Lung (tissue), 12 donors: Measurements from ENCODE around the gene LMAN2. TPM values are rescaled to one million over a fixed set of nuclear protein-coding genes. Genes with fewer than 3 reads are reported as not detected.

Experiments
- ATAC-seq: fragments of 200-7000 bp; cut with Tn5 transposase; one replicate; pipeline ENCODE4 v1.9.1; 2020; ENCODE audit warnings: moderate number of reproducible peaks; ENCODE audit not compliant: insufficient read depth, low FRiP score
- DNase-seq, 3 donors: peaks; one replicate each; pipeline ENCODE4 v3.0.0-alpha.2; 2013 to 2017
- H3K27ac ChIP-seq, 2 donors: one replicate each; pipeline ENCODE4 v1.5.1; 2013; ENCODE audit warnings: mild to moderate bottlenecking in 2 of 2, moderate library complexity in 2 of 2, control low read depth in 1 of 2, inconsistent platforms in 1 of 2, low read depth in 1 of 2, low read length in 1 of 2
- H3K27me3 ChIP-seq, 3 donors: one replicate each; pipeline ENCODE4 v1.5.1; 2013; ENCODE audit warnings: low read length in 2 of 3; ENCODE audit not compliant: control insufficient read depth in 3 of 3, insufficient read depth in 3 of 3
- H3K36me3 ChIP-seq, 4 donors: one replicate each; pipeline ENCODE4 v1.5.1; 2013; ENCODE audit warnings: low read length in 4 of 4, mild to moderate bottlenecking in 1 of 4, moderate library complexity in 1 of 4; ENCODE audit not compliant: control insufficient read depth in 4 of 4, insufficient read depth in 4 of 4
- H3K4me1 ChIP-seq, 5 donors: one replicate each; pipeline ENCODE4 v1.5.1; 2013; ENCODE audit warnings: low read length in 5 of 5, mild to moderate bottlenecking in 2 of 5, moderate library complexity in 1 of 5; ENCODE audit not compliant: control insufficient read depth in 5 of 5, insufficient read depth in 5 of 5
- H3K4me3 ChIP-seq: one replicate; pipeline ENCODE4 v1.5.1; 2013; ENCODE audit warnings: mild to moderate bottlenecking, control low read depth, moderate library complexity
- H3K9ac ChIP-seq, 2 donors: one replicate each; pipeline ENCODE4 v1.5.1; 2013; ENCODE audit warnings: low read length in 2 of 2, control low read depth in 1 of 2; ENCODE audit not compliant: insufficient read depth in 1 of 2
- H3K9me3 ChIP-seq, 4 donors: one replicate each; pipeline ENCODE4 v1.5.1; 2013; ENCODE audit warnings: low read length in 3 of 4, mild to moderate bottlenecking in 1 of 4, moderate library complexity in 1 of 4; ENCODE audit not compliant: control insufficient read depth in 4 of 4, insufficient read depth in 3 of 4
- WGBS, 2 donors: extraction: QIAGEN DNeasy Blood & Tissue Kit; methylation state at CpG; one replicate each; pipeline ENCODE4 v1.1.7; 2013; 5-methylcytosine and 5-hydroxymethylcytosine counted together
- polyA plus RNA-seq, 2 donors: library from polyadenylated mRNA; stranded (reverse); fragments of 200-250 nt; gene quantifications; one replicate each; pipeline ENCODE4 v1.2.1, GENCODE V29; 2013
- total RNA-seq, 2 donors: library from RNA; depleted of rRNA in 1 of 2; stranded (reverse); fragments of >200 nt in 1 of 2; gene quantifications; one replicate each; pipeline ENCODE4 v1.2.1, GENCODE V29; 2014 to 2021
- TF ChIP-seq, protein P1 (sequence below): IDR thresholded peaks from 2 replicates; pipeline ENCODE4 v1.5.1; 2012; ENCODE audit warnings: mild to moderate bottlenecking; ENCODE audit errors: control extremely low read depth, extremely low read depth
- donor health status: control.
- donor health status: control.
- donor health status: Bipolar disorder and iron deficiency.
- donor health status: healthy.
- donor health status: DM: yes; HTN: yes; CAD: no.

LMAN2 gene
- total and polyA plus RNA-seq, 4 donors = 101 to 316 (median 181) TPM

DNA sequence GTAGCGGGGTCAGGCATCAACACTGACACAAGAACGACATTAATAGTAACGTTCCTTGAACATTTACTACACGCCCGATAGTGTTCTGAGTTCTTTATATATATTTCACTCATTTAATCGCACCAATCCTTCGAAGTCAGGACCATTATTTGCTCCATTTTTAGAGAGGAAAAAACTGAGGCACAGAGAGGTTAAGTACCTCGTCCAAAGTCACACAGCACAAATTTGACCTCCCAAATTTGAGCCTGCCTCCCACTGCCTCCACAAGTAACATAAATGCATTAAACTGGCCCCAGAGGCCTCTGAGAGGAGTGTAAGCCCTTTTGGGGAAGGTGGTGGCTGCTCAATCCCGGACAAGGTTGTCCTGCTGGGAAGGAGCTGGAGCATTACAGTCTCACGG lies 12.1 kb upstream of the LMAN2 start:
- Histone ChIP-seq H3K4me1 (peaks cover 0 to 26% (median 6%) of the 10 kb centered on the region in 5 donors), H3K9me3 (no peaks in the 10 kb centered on the region), H3K27ac (no peak overlapping the region), H3K9ac (no peak overlapping the region), H3K36me3 (no peaks in the 10 kb centered on the region), H3K27me3 (peaks cover 0 to 3% (median 2%) of the 10 kb centered on the region in 3 donors), H3K4me3 (no peak overlapping the region)
- TF ChIP-seq, protein P1, sequence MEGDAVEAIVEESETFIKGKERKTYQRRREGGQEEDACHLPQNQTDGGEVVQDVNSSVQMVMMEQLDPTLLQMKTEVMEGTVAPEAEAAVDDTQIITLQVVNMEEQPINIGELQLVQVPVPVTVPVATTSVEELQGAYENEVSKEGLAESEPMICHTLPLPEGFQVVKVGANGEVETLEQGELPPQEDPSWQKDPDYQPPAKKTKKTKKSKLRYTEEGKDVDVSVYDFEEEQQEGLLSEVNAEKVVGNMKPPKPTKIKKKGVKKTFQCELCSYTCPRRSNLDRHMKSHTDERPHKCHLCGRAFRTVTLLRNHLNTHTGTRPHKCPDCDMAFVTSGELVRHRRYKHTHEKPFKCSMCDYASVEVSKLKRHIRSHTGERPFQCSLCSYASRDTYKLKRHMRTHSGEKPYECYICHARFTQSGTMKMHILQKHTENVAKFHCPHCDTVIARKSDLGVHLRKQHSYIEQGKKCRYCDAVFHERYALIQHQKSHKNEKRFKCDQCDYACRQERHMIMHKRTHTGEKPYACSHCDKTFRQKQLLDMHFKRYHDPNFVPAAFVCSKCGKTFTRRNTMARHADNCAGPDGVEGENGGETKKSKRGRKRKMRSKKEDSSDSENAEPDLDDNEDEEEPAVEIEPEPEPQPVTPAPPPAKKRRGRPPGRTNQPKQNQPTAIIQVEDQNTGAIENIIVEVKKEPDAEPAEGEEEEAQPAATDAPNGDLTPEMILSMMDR = no peak
- WGBS, 2 donors = 50 to 67% methylated on average over 10 of the region's 10 CpGs
- ATAC-seq (no peak), DNase-seq (no peak)

DNA sequence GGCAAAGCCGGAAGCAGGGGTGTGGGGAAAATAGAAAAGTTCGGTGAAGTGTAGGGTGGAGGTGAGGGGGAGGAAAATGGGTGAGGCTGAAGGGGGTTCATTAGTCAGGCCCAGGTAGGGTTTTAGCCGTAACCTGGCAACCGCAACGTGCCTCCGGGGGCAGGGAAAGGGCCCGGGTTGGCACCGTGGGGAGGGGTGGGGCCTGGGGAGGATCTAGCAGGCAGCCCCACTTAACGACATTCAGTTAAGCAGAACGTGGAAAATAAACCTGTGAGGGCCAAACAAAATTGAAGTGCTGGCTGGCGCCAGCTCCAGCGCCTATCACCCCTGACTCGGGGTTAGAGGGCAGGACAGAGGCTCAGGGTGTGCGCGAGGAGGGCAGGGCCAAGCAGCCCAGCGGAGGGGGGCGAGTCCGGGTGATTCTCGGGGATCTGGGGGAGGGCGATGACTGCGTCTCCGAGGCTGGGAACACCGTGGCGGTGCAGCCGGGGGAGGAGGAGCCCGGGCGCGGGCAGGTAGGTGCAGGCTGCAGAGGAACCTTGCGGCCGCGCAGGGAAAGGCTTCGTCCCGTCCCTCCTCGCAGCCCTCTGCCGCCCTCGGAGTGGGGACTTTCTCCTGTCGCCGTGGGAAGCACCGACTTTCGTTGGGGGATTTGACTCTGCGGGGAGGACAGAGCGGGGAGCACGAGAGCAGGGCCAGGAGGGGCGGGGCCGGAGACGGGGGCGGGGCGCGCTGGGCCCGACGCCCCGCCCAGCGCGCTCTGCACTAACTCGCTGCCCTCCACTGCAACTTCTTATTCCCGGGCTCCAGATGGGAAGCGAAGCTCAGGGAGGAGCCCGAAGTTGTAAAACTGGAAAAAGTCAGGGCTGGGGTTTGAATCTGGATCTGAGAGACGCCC lies 11.4 kb upstream of the LMAN2 start:
- TF ChIP-seq, protein P1 = no peak
- H3K9me3 ChIP-seq = no peaks in the 10 kb centered on the region
- H3K36me3 ChIP-seq = no peaks in the 10 kb centered on the region
- WGBS, 2 donors = 11 to 13% methylated on average over 45 to 59 of the region's 59 CpGs
- peaks cover 0 to 24% (median 6%) of the 10 kb centered on the region in 5 donors for H3K4me1 ChIP-seq
- ATAC-seq (peak; percentile 67), DNase-seq (peak; percentile 49 to 64 (median 59))
- peaks cover 0 to 3% (median 0%) of the 10 kb centered on the region in 3 donors for H3K27me3 ChIP-seq
- no peak overlapping the region for H3K9ac ChIP-seq
- H3K4me3 ChIP-seq = no peak overlapping the region
- H3K27ac ChIP-seq = peak overlapping the region in 1 of 2 donors; percentile 21

DNA sequence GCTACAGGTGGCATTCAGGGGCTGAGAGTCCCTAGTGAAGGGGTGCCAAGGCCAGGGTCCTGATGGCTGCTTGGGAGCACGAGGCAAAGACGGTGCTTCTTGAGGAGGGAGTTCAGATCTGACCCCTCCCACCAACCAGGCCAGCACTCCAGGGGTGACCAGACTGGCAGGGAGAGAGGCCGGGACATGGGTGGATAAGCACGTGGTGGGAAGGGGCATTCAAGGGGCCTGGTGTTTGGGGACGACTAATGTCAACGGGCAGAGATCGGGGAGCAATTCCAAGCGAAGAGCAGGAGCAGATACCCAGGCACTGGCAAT lies 10.8 kb upstream of the LMAN2 start:
- Histone ChIP-seq H3K4me1 (peaks cover 0 to 17% (median 6%) of the 10 kb centered on the region in 5 donors), H3K27me3 (peaks cover 0 to 3% (median 0%) of the 10 kb centered on the region in 3 donors), H3K27ac (no peak overlapping the region), H3K9ac (no peak overlapping the region), H3K36me3 (no peaks in the 10 kb centered on the region), H3K9me3 (no peaks in the 10 kb centered on the region), H3K4me3 (no peak overlapping the region)
- DNase-seq (no peak), ATAC-seq (no peak)
- WGBS, 2 donors = 50 to 56% methylated on average over 8 of the region's 8 CpGs
- TF ChIP-seq, protein P1 = no peak
